Dendritic cell treated with granulocyte-macrophage colony-stimulating factor and Interleukin-4, amounts not matched to agents 40 ng/mL and 50 ng/mL, for 4 days (primary cell): ENCODE results near the gene LRTM2.

Experiments used
- H3K27ac Mint-ChIP-seq: one replicate; pipeline ENCODE4 v1.8.0; 2022; ENCODE audit warnings: mild to moderate bottlenecking, mixed read lengths
- H3K27me3 Mint-ChIP-seq: one replicate; pipeline ENCODE4 v1.8.0; 2022; ENCODE audit warnings: mild to moderate bottlenecking, mixed read lengths
- H3K36me3 Mint-ChIP-seq: one replicate; pipeline ENCODE4 v1.8.0; 2022; ENCODE audit warnings: low read depth, mixed read lengths
- H3K4me1 Mint-ChIP-seq: one replicate; pipeline ENCODE4 v1.8.0; 2022; ENCODE audit warnings: low read depth, mixed read lengths
- H3K4me3 Mint-ChIP-seq: one replicate; pipeline ENCODE4 v1.8.0; 2022; ENCODE audit warnings: mild to moderate bottlenecking, moderate library complexity, mixed read lengths
- H3K9me3 Mint-ChIP-seq: one replicate; pipeline ENCODE4 v1.8.0; 2022; ENCODE audit warnings: mixed read lengths
- intact Hi-C: fragments of 100-400 bp; cut with micrococcal nuclease; formaldehyde crosslinking; loops from one replicate; pipeline ENCODE4 v1.15.0; 2022

The LRTM2 gene

GRCh38 chr12:1794440-1795090, 25.8 kb upstream of the LRTM2 start:
- Mint-ChIP-seq H3K36me3 (peaks cover 9% of the 10 kb centered on the region), H3K9me3 (no peaks in the 10 kb centered on the region), H3K27ac (no peak overlapping the region), H3K4me3 (no peak overlapping the region), H3K4me1 (peaks cover 39% of the 10 kb centered on the region), H3K27me3 (no peaks in the 10 kb centered on the region)
- intact Hi-C loops, result loop anchor here (5.0 to 10.0 kb wide), 2 partner anchors 128 to 240 kb away; no protein-coding TSS in a partner anchor

DNA sequence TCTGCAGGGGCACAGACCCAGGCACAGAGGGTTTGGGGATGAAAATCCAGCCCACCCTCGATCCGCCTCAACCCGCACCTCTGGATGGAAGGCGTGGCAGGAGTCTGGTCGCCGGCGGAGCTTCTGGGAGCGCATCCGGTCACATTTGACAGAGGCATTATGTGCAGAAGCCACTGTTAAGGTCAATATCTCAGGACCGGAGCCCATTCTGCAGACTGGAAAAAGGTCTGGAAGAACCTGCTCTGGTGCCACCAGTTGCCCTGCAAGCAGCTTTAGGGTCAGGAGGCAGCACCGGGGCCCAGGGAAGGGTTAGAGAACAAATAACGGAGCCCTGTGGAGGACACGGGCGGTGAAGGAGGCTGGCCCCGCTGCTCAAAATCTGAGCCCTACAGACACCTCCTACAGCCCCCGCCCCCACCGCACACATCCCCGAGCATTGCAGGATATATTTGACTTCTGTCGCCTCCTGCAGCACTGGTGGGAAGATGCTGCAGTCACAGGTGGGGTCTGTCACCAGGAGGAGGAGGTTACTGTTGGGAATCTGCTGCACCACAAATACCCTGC, 25.1 kb upstream of the LRTM2 start:
- H3K4me3 Mint-ChIP-seq, result no peak overlapping the region
- intact Hi-C loops, result loop anchor here (5.0 to 10.0 kb wide), 2 partner anchors 127 to 239 kb away; no protein-coding TSS in a partner anchor

GRCh38 chr12:1795785-1796514, 24.4 kb upstream of the LRTM2 start:
- intact Hi-C loops, result loop anchor here (1.0 to 10.0 kb wide), 4 partner anchors 17 to 239 kb away; no protein-coding TSS in a partner anchor
- H3K27ac Mint-ChIP-seq, result peak overlapping the region; percentile 96
- H3K4me3 Mint-ChIP-seq, result peak overlapping the region; percentile 89
- H3K4me1 Mint-ChIP-seq, result peaks cover 38% of the 10 kb centered on the region
- no peaks in the 10 kb centered on the region for H3K9me3 Mint-ChIP-seq
- no peaks in the 10 kb centered on the region for H3K27me3 Mint-ChIP-seq
- H3K36me3 Mint-ChIP-seq, result peaks cover 9% of the 10 kb centered on the region

More for the DNA sequence above, 25.1 kb upstream of the LRTM2 start:
- Mint-ChIP-seq H3K4me1 (peaks cover 38% of the 10 kb centered on the region), H3K9me3 (no peaks in the 10 kb centered on the region), H3K36me3 (peaks cover 9% of the 10 kb centered on the region), H3K27me3 (no peaks in the 10 kb centered on the region), H3K27ac (peak overlapping the region; percentile 96)

- Mint-ChIP-seq H3K36me3 (peaks cover 9% of the 10 kb centered on the region), H3K27ac (peak overlapping the region; percentile 96), H3K4me3 (peak overlapping the region; percentile 89), H3K9me3 (no peaks in the 10 kb centered on the region), H3K4me1 (peaks cover 43% of the 10 kb centered on the region), H3K27me3 (no peaks in the 10 kb centered on the region)
- intact Hi-C loops, result loop anchor here (1.0 to 10.0 kb wide), 4 partner anchors 16 to 238 kb away; no protein-coding TSS in a partner anchor
Measured at GRCh38 chr12:1796515-1797010, 23.8 kb upstream of the LRTM2 start.

DNA sequence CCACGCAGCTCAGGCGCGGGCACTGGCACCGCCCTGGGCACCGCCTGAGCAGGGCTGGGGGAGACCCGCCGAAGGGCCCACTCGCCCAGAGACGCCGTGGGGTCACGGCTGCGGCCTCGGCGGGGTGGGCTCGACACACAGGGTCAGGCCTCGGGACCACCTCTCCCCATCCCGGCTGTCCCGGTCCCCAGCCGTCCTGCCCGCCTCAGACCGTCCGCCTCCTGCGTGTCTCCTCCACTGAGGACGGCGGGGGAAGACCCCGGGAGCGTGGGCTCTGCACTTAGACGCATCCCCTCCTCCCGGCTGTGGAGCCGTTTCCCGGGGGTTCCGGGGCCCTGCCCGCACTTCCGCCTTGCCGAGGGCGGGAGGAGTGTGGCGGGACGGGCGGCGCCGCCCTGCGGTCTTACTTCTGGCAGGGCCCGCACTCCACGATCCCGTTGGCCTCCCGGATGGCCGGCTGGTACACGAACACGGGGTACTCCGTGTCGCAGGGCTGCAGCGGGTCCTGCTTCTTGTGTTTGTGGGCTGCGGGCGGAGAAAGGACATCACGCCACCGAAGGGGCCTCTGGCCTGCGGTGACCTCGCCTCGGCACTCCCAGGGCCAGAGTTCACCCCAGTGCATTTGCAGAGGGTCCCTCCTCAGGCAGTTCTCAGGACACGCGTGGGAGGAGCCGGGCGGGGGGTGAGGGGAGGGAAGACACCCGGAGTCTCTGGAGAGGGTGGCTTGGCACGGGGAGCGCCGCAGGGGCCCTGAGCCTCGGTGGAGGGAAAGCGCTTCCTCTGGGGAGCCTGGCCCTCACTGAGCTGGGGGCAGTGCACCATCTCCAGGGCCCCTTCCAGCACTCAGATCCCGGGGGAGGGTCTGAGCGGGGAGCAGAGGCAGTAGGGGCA, 23.1 kb upstream of the LRTM2 start:
- Mint-ChIP-seq H3K4me3 (peak overlapping the region; percentile 89), H3K27ac (peak overlapping the region; percentile 96), H3K36me3 (peaks cover 9% of the 10 kb centered on the region), H3K9me3 (no peaks in the 10 kb centered on the region), H3K4me1 (peaks cover 50% of the 10 kb centered on the region), H3K27me3 (no peaks in the 10 kb centered on the region)
- intact Hi-C loops, result loop anchor here (2.0 to 10.0 kb wide), 3 partner anchors 16 to 238 kb away; no protein-coding TSS in a partner anchor

- no peaks in the 10 kb centered on the region for H3K27me3 Mint-ChIP-seq
- H3K9me3 Mint-ChIP-seq, result no peaks in the 10 kb centered on the region
- intact Hi-C loops, result loop anchor here (2.0 to 10.0 kb wide), 3 partner anchors 15 to 237 kb away; no protein-coding TSS in a partner anchor
- peaks cover 6% of the 10 kb centered on the region for H3K36me3 Mint-ChIP-seq
- H3K27ac Mint-ChIP-seq, result peak overlapping the region; percentile 96
- H3K4me3 Mint-ChIP-seq, result no peak overlapping the region
- peaks cover 51% of the 10 kb centered on the region for H3K4me1 Mint-ChIP-seq
Measured at GRCh38 chr12:1797991-1798640, 22.2 kb upstream of the LRTM2 start.

DNA sequence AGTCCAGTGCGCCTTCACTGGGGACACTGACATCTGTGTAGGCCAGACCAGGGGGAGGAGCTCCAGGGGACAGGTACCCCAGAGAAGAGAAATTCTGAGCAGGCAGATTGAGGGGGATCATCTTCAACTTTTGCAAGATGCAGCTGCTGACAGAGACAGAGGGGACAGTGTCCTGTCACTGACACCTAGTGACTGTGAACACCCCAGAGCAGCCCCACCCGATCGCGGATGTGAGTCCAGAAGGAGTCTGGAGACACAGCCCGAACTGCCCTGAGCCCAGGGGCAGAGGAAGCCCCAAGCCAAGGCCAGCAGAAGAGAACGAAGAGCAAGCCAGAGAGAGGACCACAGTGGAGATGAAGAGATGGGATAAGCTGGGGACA, 21.7 kb upstream of the LRTM2 start:
- intact Hi-C loops, result loop anchor here (5.0 to 10.0 kb wide), 2 partner anchors 124 to 236 kb away; no protein-coding TSS in a partner anchor
- peaks cover under 1% of the 10 kb centered on the region for H3K36me3 Mint-ChIP-seq

GRCh38 chr12:1799051-1799881, 21.1 kb upstream of the LRTM2 start:
- no peaks in the 10 kb centered on the region for H3K27me3 Mint-ChIP-seq
- intact Hi-C loops, result loop anchor here (5.0 to 10.0 kb wide), 2 partner anchors 123 to 236 kb away; no protein-coding TSS in a partner anchor
- H3K4me3 Mint-ChIP-seq, result no peak overlapping the region
- H3K27ac Mint-ChIP-seq, result peak overlapping the region; percentile 96
- H3K36me3 Mint-ChIP-seq, result no peaks in the 10 kb centered on the region
- H3K4me1 Mint-ChIP-seq, result peaks cover 51% of the 10 kb centered on the region
- no peaks in the 10 kb centered on the region for H3K9me3 Mint-ChIP-seq

More for the DNA sequence above, 21.7 kb upstream of the LRTM2 start:
- Mint-ChIP-seq H3K27ac (peak overlapping the region; percentile 96), H3K4me1 (peaks cover 51% of the 10 kb centered on the region), H3K27me3 (no peaks in the 10 kb centered on the region), H3K4me3 (no peak overlapping the region), H3K9me3 (no peaks in the 10 kb centered on the region)

DNA sequence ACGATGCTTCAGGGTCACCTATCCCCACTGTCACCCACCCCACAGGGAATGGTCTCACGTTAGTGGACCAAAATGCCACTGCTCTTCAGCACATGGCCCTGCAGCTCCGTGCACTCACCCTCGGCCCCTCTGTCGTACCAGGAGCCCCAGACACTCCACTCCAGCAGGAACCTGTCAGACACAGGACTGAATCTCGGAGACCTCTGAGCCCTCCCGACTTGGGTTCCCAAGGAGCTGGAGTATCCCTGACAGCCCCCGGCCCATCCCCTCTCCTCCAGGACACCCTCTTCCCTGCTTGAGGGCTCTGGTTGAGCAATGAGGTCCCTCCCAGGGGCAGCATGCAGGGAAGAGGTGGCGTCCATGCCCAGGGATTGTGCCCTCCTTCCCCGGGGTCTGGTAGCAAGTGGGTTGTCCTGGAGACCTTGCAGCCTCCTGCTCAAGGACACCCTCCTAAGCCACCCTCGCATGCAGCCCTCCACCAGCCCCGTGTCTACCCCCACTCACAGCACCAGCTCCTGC, 20.4 kb upstream of the LRTM2 start:
- no peaks in the 10 kb centered on the region for H3K9me3 Mint-ChIP-seq
- H3K27me3 Mint-ChIP-seq, result no peaks in the 10 kb centered on the region
- intact Hi-C loops, result loop anchor here (5.0 to 10.0 kb wide), 2 partner anchors 122 to 235 kb away; no protein-coding TSS in a partner anchor
- no peaks in the 10 kb centered on the region for H3K36me3 Mint-ChIP-seq
- H3K27ac Mint-ChIP-seq, result peak overlapping the region; percentile 1
- H3K4me3 Mint-ChIP-seq, result no peak overlapping the region
- peaks cover 51% of the 10 kb centered on the region for H3K4me1 Mint-ChIP-seq

DNA sequence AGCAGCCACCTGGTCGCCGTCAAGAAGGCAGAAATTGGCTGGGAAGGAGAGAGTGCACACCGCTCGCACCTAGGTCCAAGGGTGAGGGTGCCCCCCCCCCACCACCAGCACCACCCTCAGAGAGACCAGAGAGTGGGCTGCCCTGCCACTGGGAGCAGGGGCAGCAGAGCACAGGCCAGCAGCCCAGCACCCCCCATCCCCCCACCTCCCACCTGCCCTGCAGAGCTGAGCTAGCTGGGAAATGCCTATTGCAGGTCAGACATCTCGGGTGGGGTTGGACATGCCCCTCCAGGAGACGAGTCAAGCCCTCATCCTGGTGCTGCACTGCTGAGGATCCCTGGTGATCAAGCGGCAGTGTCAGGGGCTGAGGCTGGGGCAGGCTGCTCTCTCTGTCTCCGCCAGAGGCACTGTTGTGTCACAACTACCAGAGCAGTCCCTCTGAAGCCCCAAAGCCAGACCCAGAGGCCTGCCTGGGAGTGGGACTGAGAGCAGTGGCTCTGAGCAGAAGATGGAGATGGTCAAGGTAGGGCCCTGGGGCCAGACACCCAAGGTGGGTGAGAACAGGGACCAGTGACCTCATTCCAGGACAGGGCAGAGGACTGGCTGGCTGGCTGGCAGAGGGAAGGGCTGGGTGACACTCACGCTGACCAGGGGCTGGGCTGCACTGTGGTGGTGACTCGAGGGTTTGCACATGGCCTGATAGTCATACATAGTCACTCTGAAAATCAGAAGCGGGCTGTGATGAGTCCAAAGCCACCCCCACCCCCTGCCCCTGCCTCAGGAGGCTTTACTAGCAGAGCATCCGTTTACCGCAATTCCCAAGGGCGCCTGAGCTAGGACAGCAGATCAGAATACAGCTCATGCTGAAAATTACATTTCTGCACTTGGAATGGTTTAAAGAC, 19.7 kb upstream of the LRTM2 start:
- H3K4me3 Mint-ChIP-seq, result no peak overlapping the region
- no peaks in the 10 kb centered on the region for H3K36me3 Mint-ChIP-seq
- no peaks in the 10 kb centered on the region for H3K27me3 Mint-ChIP-seq
- H3K4me1 Mint-ChIP-seq, result peaks cover 48% of the 10 kb centered on the region
- intact Hi-C loops, result no loop called here
- peak overlapping the region; percentile 1 for H3K27ac Mint-ChIP-seq
- no peaks in the 10 kb centered on the region for H3K9me3 Mint-ChIP-seq

DNA sequence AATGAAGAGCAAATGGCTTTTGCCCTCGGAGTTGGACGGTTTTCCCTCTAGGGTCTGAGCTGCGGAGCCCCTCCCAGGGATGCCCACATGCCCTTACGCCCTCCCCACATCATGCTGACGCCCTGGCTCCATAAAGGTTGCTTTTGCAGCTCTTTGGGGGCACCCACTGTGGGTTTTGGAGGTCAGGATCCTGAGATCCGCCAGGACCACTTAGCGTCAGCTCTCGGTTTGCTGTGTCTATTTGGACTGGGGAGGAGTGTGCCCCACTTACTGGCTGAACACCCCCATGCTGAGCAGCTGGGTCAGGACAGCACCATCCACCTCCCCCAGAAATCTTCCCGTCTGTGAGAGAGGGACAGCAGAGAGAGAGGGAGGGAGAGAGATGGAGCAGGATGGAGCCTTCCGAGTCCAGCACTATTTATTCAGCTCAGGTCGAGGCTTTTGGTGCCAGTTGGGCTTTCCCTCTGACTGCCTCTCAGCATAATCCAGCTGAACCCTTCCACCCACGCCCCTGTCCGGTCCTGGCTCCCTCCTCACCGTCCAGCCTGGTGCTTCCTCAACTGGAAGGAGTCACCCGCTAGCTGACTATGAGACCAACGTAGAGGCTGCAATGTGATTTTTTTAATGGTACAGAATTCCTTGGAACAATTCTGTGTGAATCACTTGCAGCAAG, 18.9 kb upstream of the LRTM2 start:
- no peaks in the 10 kb centered on the region for H3K27me3 Mint-ChIP-seq
- H3K4me1 Mint-ChIP-seq, result peaks cover 48% of the 10 kb centered on the region
- H3K36me3 Mint-ChIP-seq, result no peaks in the 10 kb centered on the region
- intact Hi-C loops, result no loop called here
- H3K9me3 Mint-ChIP-seq, result no peaks in the 10 kb centered on the region
- H3K27ac Mint-ChIP-seq, result peak overlapping the region; percentile 45
- no peak overlapping the region for H3K4me3 Mint-ChIP-seq
